GM23338 (cell line): Measurements from ENCODE around the gene POPDC2.

Source experiments
- EZH2 ChIP-seq: fragments of 200-600 bp; sonication (generic); IDR thresholded peaks from one replicate; pipeline ENCODE4 v1.8.0; 2017; ENCODE audit warnings: antibody characterized with exemption, mild to moderate bottlenecking, low read depth; ENCODE audit not compliant: unreplicated experiment
- TF ChIP-seq, protein P1 (sequence below), 2 experiments: fragments of 200-600 bp in 1 of 2; sonication (generic) in 1 of 2; conservative IDR thresholded peaks; 2 replicates each; pipeline versions ENCODE4 v1.5.1 to v1.6.1; 2016 to 2017; ENCODE audit warnings: antibody characterized with exemption in 2 of 2, low read depth in 2 of 2, mild to moderate bottlenecking in 2 of 2, moderate library complexity in 1 of 2

DNA sequence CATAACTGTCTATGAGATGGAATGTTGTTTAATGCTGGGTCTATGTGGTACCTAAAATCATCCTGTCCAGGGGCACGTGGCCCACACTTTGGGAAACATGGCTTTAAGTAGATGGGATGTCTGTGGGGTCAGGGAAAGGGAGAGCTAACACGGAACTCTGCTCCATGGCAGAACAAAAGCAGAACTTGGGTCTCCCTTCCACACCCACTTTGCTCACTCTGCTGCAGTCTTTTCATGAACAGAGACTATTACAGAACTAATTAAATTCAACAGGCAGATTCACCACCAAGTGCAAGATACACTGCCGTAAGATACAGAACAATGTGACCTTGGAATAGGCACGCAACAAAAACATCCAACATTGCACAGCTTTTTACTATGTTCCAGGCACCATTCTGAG lies 28.2 kb downstream of the POPDC2 start:
- TF ChIP-seq, protein P1, sequence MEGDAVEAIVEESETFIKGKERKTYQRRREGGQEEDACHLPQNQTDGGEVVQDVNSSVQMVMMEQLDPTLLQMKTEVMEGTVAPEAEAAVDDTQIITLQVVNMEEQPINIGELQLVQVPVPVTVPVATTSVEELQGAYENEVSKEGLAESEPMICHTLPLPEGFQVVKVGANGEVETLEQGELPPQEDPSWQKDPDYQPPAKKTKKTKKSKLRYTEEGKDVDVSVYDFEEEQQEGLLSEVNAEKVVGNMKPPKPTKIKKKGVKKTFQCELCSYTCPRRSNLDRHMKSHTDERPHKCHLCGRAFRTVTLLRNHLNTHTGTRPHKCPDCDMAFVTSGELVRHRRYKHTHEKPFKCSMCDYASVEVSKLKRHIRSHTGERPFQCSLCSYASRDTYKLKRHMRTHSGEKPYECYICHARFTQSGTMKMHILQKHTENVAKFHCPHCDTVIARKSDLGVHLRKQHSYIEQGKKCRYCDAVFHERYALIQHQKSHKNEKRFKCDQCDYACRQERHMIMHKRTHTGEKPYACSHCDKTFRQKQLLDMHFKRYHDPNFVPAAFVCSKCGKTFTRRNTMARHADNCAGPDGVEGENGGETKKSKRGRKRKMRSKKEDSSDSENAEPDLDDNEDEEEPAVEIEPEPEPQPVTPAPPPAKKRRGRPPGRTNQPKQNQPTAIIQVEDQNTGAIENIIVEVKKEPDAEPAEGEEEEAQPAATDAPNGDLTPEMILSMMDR (conservative IDR thresholded peaks at IDR 0.05; ENCODE audit: low read depth in 2 of 2): no peak
- no peak for TF ChIP-seq EZH2
